ENCODE measurements around the gene DCTN2.

GRCh38 chr12:57576613-57577160 is 29.7 kb upstream of the DCTN2 start:
- TF ChIP-seq TAF1 (IDR thresholded peaks at IDR 0.05; ENCODE audit: low read depth) (no peak), YY1 (IDR thresholded peaks at IDR 0.05; ENCODE audit: low read depth) (no peak), CEBPB (IDR thresholded peaks at IDR 0.05) (no peak)
